Thyroid gland (tissue), 4 donors: Measurements from ENCODE around the gene RPL27A.

Source experiments
- CTCF ChIP-seq, 6 experiments: fragments of 200-600 bp in 3 of 6; fragments of 450-650 bp in 3 of 6; sonication (generic) in 3 of 6; IDR thresholded peaks; one replicate each; pipeline ENCODE4 v1.5.1; 2016 to 2019; ENCODE audit warnings: antibody characterized with exemption in 6 of 6, mild to moderate bottlenecking in 2 of 6, inconsistent platforms in 1 of 6, moderate library complexity in 1 of 6
- POLR2A ChIP-seq, 2 donors: fragments of 450-650 bp; IDR thresholded peaks; one replicate each; pipeline ENCODE4 v1.6.1; 2017; ENCODE audit warnings: antibody characterized with exemption in 2 of 2, mild to moderate bottlenecking in 2 of 2, moderate library complexity in 1 of 2

DNA sequence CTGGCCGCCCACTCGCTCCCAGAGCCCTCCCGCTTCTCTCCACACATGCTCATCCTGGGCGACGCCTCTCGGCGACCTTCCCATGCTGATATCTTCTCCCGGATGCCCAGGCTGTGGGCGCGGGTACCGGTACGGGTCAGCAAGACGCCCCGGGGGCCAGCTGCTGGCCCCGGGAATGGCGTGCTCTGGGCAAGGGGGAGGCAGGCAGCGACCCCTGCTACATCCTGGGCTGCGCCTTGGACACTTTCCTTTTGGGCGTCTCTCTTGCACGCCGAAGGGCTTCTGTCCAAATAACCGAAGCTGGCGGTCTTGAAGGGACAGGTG, 48.1 kb downstream of the RPL27A start:
- TF ChIP-seq CTCF (IDR thresholded peaks at IDR 0.05) (no peak), POLR2A (IDR thresholded peaks at IDR 0.05) (no peak)
